Umbilical cord (tissue), 2 donors: ENCODE results near the gene GNG7. TPM values are rescaled to one million over a fixed set of nuclear protein-coding genes. Genes with fewer than 3 reads are reported as not detected.
"Not testable (repeated sequence)": the region's sequence is repeated elsewhere in the genome, so short reads cannot be mapped to it uniquely, and the experiment has no call there.

Experiments
- DNase-seq: peaks from one replicate; pipeline ENCODE4 v3.0.0-alpha.2; 2015; ENCODE audit warnings: low spot score
- total RNA-seq: library from RNA; depleted of rRNA; stranded (reverse); fragments of >200 nt; gene quantifications from one replicate; pipeline ENCODE4 v1.2.3, GENCODE V29; 2014; ENCODE audit warnings: low replicate concordance; ENCODE audit not compliant: insufficient read depth

The GNG7 gene
- total RNA-seq, 1 donor from 2014 or later, result 0.48 TPM

- peak; percentile 55 for DNase-seq
Measured at GRCh38 chr19:2487842-2488241, 214.7 kb downstream of the GNG7 start.

DNA sequence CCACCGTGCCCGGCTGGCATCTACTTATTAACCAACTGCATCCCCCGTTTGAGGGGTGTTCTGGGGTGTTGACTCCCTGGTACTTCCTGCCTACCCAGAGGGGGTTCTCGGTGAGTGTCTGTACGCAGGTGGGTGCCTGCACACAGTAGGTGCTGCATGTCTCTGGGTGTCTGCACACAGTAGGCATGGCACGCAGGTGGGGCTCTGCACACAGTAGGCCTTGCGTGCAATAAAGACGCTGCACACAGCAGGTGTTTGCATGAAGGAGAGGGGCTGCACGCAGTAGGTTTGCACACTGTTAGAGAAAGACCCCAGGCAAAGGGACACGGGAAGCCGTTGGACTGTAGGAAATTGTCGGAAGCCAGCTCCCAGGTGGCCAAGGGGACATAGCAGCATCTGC lies 215.4 kb downstream of the GNG7 start:
- no peak for DNase-seq

- DNase-seq, result no peak
Measured at GRCh38 chr19:2485428-2485827, 217.1 kb downstream of the GNG7 start.

DNA sequence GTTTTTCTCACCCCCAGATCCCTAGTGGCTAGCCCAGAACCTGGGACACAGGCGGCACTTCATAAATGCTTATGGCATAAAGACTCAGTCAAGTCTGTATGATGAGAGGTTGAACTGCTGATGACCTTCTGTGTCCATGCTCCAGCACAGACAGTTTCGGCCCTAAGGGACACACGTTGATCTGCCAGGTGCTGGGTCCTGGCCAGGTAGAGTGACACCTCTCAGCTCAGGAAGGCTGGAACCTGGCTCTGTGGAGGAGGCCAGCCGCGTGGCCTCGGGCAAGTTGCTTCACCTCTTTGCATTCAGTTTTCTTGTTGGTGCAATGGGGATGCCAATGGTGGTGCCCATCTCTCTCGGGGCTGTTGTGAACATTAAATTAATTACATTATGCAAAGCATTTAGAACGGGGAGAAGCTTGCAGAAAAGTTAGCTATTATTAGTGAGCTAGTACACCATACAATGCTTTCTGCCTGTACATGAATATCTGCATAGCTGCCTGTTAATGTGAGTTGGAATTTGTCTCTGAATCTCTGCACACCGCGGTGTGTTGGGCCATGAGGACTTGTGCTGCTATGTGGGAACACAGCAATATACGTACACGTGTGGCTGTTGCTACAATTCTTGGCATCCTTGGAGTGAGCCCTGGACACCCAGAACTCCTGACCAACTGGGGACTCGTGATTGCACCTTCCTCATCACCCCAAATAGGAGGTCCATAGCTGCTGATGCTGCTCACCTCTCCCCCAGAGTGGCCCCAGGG lies 218.1 kb downstream of the GNG7 start:
- no peak for DNase-seq

GRCh38 chr19:2483484-2484151 lies 218.9 kb downstream of the GNG7 start:
- DNase-seq, result no peak

- DNase-seq, result no peak
Measured at GRCh38 chr19:2483084-2483483, 219.4 kb downstream of the GNG7 start.

DNA sequence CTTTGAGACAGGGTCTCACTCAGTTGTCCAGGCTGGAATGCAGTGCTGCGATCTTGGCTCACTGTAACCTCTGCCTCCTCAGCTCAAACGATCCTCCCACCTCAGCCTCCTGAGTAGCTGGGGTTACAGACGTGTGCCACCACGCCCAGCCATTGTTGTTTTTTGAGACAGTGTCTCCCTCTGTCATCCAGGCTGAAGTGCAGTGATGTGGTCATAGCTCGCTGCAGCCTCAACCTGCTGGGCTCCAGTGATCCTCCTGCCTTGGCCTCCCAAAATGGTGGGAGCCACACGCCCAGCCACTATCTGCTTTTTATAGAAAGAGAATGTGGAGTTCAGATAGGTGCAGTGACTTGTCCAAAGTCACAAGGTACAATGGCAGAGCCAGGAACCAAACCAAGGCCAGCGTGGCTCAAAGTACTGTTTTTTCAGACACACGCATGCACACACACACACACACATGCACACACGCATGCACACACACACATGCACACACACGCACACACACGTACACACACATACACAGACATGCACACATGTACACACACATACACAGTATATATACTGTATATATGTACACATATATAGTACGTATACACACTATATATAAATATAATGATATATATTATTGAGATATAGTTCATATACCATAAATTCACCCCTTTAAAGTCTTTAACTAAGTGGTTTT lies 220.0 kb downstream of the GNG7 start:
- DNase-seq, result no peak

DNA sequence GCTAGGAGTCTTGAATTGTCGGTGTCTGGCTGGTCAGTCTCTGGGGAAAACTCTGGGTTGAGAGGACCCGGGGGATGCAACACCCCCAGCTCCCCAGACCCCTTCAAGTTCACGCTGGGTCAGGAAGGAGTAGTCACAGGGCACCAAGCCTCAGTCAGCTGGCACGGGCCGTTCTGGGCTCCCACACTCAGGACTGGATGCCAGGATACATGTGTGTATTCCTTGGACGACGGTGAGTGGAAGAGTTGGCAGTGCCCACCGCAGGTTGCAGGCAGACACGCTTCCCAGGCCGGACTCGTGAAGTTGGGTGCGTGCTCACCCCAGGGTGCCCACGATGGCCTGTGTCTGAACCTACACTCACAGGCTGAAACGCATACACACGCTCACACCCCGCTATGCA lies 221.0 kb downstream of the GNG7 start:
- DNase-seq, result no peak

- DNase-seq, result no peak
Measured at GRCh38 chr19:2479556-2480194, 222.8 kb downstream of the GNG7 start.

DNA sequence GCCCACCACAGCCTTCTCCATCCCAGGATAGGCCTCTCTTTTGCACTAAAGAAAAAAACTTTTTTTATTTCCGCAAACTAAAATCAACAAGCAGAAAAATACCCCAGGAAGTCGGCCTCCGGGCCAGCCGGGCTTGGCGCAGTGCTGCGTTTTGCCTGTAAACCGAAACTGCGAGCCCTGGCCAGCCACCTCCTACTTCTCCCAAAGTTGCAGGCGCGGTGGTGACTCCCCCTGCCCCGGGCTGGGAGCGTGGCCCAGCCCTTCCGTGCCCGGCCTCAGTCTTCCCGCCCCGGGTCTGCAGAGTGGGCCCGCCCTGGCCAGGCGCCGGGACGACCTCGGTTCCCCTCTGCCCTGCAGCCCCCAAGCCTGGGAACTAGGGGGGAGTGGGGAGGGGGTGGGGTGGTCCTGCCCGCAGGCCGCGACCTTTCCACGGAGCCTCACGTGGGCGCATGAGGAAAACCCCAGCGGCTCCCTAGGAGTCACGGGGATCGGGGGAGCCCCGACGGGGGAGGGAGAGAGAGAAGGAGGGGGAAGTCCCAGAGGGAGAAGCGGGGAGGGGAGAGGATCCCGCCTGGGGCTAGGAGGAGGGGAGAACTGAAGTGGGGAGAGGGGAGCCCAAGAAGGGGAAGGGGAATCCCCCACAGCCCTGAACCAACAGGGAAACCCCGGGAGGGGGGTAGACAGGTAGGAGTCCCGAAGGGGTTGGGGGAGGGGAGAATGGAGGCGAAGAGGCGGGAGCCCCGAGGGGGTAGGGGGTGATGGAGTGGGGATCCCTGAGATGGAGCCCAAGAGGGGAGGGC lies 223.5 kb downstream of the GNG7 start:
- peak; percentile 53 for DNase-seq

DNA sequence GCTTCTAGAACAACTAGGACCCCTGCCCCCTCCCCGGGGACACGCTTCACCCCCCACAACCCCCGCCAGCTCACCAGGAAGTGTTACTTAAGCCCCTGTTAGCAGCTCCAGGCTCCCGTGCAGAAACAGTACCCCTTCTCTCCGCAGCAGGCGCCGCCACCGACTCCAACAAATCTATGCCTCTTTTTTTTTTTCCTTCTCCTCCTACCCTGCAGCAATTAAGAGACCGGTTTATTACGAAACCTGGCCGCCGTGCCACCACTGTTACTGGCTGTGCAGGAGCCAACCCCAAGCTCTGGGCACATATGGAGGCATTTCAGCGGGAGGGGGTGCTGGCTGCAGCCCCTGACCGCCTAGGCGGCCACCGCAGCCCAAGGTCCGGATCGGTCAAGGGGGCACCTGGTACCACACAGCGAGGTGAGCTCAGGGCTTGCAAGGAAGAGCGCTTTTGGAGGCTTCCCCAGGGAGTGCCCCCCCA lies 224.2 kb downstream of the GNG7 start:
- DNase-seq, result peak; percentile 64

GRCh38 chr19:2477732-2478191 lies 224.7 kb downstream of the GNG7 start:
- DNase-seq, result peak; percentile 58

DNA sequence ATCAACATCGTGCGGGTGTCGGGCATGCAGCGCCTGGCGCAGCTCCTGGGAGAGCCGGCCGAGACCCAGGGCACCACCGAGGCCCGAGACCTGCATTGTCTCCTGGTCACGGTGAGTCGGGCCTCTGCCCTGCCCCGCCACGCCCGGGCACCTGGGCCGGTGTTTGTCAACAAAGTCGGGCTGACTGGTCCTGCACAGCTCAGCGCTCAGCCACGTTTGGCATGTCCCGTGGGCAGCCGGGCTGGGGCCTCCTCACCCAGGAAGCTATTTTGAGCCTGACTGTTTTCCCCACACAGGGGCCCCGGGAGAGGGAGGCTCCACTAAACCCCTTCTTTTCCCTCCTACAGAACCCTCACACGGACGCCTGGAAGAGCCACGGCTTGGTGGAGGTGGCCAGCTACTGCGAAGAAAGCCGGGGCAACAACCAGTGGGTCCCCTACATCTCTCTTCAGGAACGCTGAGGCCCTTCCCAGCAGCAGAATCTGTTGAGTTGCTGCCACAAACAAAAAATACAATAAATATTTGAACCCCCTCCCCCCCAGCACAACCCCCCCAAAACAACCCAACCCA lies 225.3 kb downstream of the GNG7 start:
- peak; percentile 59 for DNase-seq

- DNase-seq, result peak; percentile 57
Measured at GRCh38 chr19:2476451-2477140, 225.9 kb downstream of the GNG7 start.

GRCh38 chr19:2475702-2476450 lies 226.6 kb downstream of the GNG7 start, which contains the start of gene GADD45B:
Gene GADD45B (plus strand): TSS chr19:2476127. CDS start chr19:2476359, 232 bp downstream.
- DNase-seq, result peak; percentile 98

DNA sequence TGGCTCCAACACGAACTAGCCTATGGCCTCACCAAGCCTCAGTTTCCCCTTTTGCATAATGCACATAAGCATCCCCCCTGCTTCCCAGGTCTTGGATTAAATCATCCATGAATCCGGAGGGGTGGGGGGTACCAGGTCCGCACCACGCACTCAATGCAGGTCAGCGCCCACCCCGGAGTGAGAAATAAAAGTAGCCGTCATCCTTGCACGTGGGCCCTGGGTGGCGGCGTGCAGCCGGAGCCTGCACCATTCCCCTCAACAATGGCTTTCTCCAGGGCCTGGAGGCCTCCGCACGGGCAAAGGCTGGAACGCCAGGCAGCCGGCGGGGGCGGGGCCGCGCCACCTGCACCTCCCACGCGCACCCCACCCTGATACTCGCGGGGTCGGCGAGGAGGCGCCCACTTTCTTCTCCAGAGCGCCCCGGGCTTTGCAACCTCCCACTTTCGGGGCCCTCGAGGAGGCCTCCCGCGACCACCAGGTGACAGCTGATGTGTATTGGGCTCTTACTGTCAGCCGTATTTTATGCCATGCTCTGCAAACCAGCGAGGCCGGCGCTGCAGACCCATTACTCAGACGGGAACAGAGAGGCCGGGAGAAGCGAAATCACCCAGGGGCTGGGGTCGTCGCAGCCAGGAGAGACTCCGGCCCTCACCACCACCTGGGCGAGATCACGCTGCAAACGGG lies 227.3 kb downstream of the GNG7 start:
- peak; percentile 64 for DNase-seq

DNA sequence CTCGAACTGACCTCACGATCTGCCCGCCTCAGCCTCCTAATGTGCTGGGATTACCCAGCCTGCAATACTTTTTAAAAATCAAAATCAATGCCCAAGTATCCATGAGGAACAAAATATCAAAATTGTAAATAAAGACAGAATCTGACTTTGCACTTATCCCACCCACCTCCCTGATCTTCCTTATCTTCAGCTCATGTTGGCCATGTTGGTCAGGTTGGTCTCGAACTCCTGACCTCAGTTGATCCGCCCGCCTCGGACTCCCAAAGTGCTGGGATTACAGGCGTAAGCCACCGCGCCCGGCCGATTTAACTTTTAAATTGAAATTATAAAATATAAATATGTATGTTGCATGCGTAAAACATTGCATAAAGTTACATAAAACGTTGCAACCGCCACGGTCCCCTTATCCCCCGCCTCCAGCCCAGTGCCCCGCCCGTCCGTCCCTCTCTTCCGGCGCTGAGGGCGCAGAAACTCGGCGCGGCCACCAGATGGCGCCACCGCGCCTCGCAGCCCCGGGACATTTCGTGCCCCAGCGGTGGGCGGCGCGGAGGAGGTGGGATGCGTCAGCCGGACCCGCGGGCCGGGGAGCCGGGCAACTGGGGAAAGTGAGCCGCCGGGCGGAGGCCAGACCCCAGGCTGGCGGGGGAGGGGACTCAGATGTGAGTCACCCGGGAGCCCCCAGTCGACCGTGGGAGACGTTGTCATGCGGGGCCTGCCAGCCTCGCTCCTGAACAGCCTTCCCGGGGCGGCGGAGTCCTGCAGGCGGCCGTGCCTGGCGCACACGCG lies 228.1 kb downstream of the GNG7 start:
- DNase-seq, result peak; percentile 90

DNA sequence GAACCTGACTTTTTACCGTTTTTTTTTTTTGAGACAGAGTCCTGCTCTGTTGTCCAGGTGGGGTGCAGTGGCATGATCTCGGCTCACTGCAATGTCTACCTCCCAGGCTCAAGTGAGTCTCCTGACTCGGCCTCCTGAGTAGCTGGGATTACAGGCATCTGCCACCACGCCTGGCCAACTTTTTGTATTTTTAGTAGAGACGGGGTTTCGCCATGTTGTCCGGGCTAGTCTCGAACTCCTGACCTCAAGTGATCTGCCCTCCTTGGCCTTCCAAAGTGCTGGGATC lies 232.6 kb downstream of the GNG7 start:
- not testable (repeated sequence) for DNase-seq
